Measurements from ENCODE around the gene NANOS2. TPM values are rescaled to one million over a fixed set of nuclear protein-coding genes. Genes with fewer than 3 reads are reported as not detected.

The NANOS2 gene
- total and polyA plus RNA-seq, 2 of the 13 experiments (the other 11 are each of a cell fraction or from before 2014, with no cell fraction given): not detected

DNA sequence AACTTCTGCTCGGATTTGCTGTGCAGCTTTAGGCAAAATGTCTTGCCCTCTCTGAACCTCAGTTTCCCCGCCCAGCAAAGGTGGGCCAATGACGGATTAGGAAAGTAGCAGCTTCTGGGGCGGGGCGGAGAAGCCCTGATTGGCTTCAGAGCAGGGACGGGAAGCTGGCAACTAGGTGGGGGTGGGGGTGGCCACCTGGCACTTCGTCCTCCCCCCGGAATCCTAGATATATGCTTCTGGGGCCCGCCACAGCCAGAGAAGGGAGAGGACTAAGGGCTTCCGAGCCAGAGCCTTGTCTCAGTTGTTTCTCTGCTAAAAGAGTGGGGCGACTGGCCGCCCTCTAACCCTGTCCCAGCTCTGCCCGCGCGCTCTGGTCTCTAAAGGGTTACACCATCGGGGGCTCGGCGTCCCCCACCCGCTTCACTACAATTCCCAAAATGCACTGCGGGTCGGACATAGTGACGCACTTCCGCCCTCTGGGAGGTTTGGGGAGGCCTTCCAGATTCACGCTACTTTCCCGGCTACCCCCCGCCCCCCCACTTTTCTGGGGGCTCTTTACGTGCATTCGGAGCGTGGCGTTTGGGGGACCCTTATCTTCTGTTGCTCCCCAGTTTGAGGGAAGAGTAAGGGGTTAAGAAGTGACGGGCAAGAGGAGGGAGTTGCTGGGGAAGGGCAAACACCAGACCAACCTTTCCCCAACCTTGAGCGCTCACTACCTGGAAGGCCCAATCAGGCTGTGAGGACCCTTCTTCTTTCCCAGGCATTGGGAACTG lies 28.0 kb downstream of the NANOS2 start (continued):
- TF ChIP-seq, protein P1, sequence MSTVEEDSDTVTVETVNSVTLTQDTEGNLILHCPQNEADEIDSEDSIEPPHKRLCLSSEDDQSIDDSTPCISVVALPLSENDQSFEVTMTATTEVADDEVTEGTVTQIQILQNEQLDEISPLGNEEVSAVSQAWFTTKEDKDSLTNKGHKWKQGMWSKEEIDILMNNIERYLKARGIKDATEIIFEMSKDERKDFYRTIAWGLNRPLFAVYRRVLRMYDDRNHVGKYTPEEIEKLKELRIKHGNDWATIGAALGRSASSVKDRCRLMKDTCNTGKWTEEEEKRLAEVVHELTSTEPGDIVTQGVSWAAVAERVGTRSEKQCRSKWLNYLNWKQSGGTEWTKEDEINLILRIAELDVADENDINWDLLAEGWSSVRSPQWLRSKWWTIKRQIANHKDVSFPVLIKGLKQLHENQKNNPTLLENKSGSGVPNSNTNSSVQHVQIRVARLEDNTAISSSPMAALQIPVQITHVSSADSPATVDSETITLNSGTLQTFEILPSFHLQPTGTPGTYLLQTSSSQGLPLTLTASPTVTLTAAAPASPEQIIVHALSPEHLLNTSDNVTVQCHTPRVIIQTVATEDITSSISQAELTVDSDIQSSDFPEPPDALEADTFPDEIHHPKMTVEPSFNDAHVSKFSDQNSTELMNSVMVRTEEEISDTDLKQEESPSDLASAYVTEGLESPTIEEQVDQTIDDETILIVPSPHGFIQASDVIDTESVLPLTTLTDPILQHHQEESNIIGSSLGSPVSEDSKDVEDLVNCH (CRISPR knock-in tag; IDR thresholded peaks at IDR 0.05): no peak
- TF ChIP-seq ESRRA (CRISPR knock-in tag; IDR thresholded peaks at IDR 0.05; ENCODE audit: low read depth): 0 out of 2 replicates have a peak, but pooled peaks have one; percentile 61
- TF ChIP-seq AGO2 (optimal IDR thresholded peaks at IDR 0.05; ENCODE audit: low read depth, low read length): peak; percentile 80
- peak; percentile 59; the same call in 1 of the 2 replicates for TF ChIP-seq HES4 (CRISPR knock-in tag; IDR thresholded peaks at IDR 0.05; ENCODE audit: borderline replicate concordance)
- no peak for TF ChIP-seq ZNF160 (CRISPR knock-in tag; IDR thresholded peaks at IDR 0.05)
- peak; percentile 28; the same call in 1 of the 2 replicates for TF ChIP-seq PHF20 (CRISPR knock-in tag; IDR thresholded peaks at IDR 0.05)
- 0 out of 2 replicates have a peak, but pooled peaks have one; percentile 67 for TF ChIP-seq ZNF619 (CRISPR knock-in tag; IDR thresholded peaks at IDR 0.05)
- TF ChIP-seq NONO (IDR thresholded peaks at IDR 0.05): no peak
- TF ChIP-seq NONO (CRISPR knock-in tag; conservative IDR thresholded peaks at IDR 0.05): no peak
- peak; percentile 49; the same call in 1 of the 2 replicates for TF ChIP-seq ZSCAN22 (CRISPR knock-in tag; IDR thresholded peaks at IDR 0.05)
- no peak for TF ChIP-seq EHMT2 (IDR thresholded peaks at IDR 0.05; ENCODE audit: borderline replicate concordance, low read depth, low read length)
- TF ChIP-seq ZNF564 (CRISPR knock-in tag; IDR thresholded peaks at IDR 0.05): peak; percentile 88
- TF ChIP-seq, protein P2, sequence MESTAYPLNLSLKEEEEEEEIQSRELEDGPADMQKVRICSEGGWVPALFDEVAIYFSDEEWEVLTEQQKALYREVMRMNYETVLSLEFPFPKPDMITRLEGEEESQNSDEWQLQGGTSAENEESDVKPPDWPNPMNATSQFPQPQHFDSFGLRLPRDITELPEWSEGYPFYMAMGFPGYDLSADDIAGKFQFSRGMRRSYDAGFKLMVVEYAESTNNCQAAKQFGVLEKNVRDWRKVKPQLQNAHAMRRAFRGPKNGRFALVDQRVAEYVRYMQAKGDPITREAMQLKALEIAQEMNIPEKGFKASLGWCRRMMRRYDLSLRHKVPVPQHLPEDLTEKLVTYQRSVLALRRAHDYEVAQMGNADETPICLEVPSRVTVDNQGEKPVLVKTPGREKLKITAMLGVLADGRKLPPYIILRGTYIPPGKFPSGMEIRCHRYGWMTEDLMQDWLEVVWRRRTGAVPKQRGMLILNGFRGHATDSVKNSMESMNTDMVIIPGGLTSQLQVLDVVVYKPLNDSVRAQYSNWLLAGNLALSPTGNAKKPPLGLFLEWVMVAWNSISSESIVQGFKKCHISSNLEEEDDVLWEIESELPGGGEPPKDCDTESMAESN (CRISPR knock-in tag; conservative IDR thresholded peaks at IDR 0.05): 0 out of 2 replicates have a peak, but pooled peaks have one; percentile 10
- TF ChIP-seq ZNF660 (CRISPR knock-in tag; IDR thresholded peaks at IDR 0.05; ENCODE audit: borderline replicate concordance, low read depth): no peak
- TF ChIP-seq PHF8 (CRISPR knock-in tag; IDR thresholded peaks at IDR 0.05): peak; percentile 85
- TF ChIP-seq FOXK1 (CRISPR knock-in tag; IDR thresholded peaks at IDR 0.05; ENCODE audit: borderline replicate concordance, low read depth): peak; percentile 87; the same call in 1 of the 2 replicates
- TF ChIP-seq ELF1 (CRISPR knock-in tag; IDR thresholded peaks at IDR 0.05): peak; percentile 75
- no peak for TF ChIP-seq ZNF562 (CRISPR knock-in tag; IDR thresholded peaks at IDR 0.05; ENCODE audit: borderline replicate concordance)
- TF ChIP-seq ZNF569 (CRISPR knock-in tag; IDR thresholded peaks at IDR 0.05; ENCODE audit: borderline replicate concordance): no peak
- TF ChIP-seq ZNF670 (CRISPR knock-in tag; IDR thresholded peaks at IDR 0.05; ENCODE audit: borderline replicate concordance): no peak
- no peak for TF ChIP-seq ZNF557 (CRISPR knock-in tag; IDR thresholded peaks at IDR 0.05)
- TF ChIP-seq EEA1 (CRISPR knock-in tag; IDR thresholded peaks at IDR 0.05; ENCODE audit: borderline replicate concordance): no peak
- TF ChIP-seq ZBTB20 (CRISPR knock-in tag; IDR thresholded peaks at IDR 0.05; ENCODE audit: borderline replicate concordance, low read depth): 0 out of 2 replicates have a peak, but pooled peaks have one; percentile 30
- no peak for TF ChIP-seq ZNF672 (CRISPR knock-in tag; IDR thresholded peaks at IDR 0.05)
- no peak for TF ChIP-seq U2AF1 (optimal IDR thresholded peaks at IDR 0.05; ENCODE audit: low read depth, low read length)
- TF ChIP-seq, protein P3, sequence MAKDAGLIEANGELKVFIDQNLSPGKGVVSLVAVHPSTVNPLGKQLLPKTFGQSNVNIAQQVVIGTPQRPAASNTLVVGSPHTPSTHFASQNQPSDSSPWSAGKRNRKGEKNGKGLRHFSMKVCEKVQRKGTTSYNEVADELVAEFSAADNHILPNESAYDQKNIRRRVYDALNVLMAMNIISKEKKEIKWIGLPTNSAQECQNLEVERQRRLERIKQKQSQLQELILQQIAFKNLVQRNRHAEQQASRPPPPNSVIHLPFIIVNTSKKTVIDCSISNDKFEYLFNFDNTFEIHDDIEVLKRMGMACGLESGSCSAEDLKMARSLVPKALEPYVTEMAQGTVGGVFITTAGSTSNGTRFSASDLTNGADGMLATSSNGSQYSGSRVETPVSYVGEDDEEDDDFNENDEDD (CRISPR knock-in tag; IDR thresholded peaks at IDR 0.05; ENCODE audit: borderline replicate concordance): no peak

Data from HepG2 (cell line).